Activated CD4-positive, alpha-beta T cell treated with anti-CD3 and anti-CD28 coated beads, Interleukin-2, amount 10 ng/mL, durations not matched to agents 24 days and 14 days (primary cell): ENCODE results near the gene BPI. TPM values are rescaled to one million over a fixed set of nuclear protein-coding genes. Genes with fewer than 3 reads are reported as not detected.
"Not testable (repeated sequence)": the region's sequence is repeated elsewhere in the genome, so short reads cannot be mapped to it uniquely, and the experiment has no call there.

Source experiments
- DNase-seq: peaks from one replicate; pipeline ENCODE4 v3.0.0; 2022
- H3K27ac Mint-ChIP-seq: one replicate; pipeline ENCODE4 v1.8.0; 2022; ENCODE audit warnings: mild to moderate bottlenecking, mixed read lengths
- H3K27me3 Mint-ChIP-seq: one replicate; pipeline ENCODE4 v1.8.0; 2022; ENCODE audit warnings: mixed read lengths
- H3K36me3 Mint-ChIP-seq: one replicate; pipeline ENCODE4 v1.8.0; 2022; ENCODE audit warnings: low read depth, mild to moderate bottlenecking, mixed read lengths
- H3K4me1 Mint-ChIP-seq: one replicate; pipeline ENCODE4 v1.8.0; 2021; ENCODE audit warnings: mixed read lengths
- H3K4me3 Mint-ChIP-seq: one replicate; pipeline ENCODE4 v1.8.0; 2022; ENCODE audit warnings: mild to moderate bottlenecking, moderate library complexity, mixed read lengths
- H3K9me3 Mint-ChIP-seq: one replicate; pipeline ENCODE4 v1.8.0; 2021; ENCODE audit warnings: mixed read lengths
- intact Hi-C: fragments of 100-400 bp; cut with micrococcal nuclease; formaldehyde crosslinking; loops from one replicate; pipeline ENCODE4 v1.15.1; 2023
- total RNA-seq: library from RNA; stranded (reverse); gene quantifications from 2 replicates; pipeline ENCODE4 v1.2.3, GENCODE V29; 2022

BPI gene
- total RNA-seq, 1 donor from 2014 or later: not detected

GRCh38 chr20:38357653-38358207 lies 53.8 kb downstream of the BPI start:
- Mint-ChIP-seq H3K9me3 (no peaks in the 10 kb centered on the region), H3K36me3 (no peaks in the 10 kb centered on the region), H3K4me3 (no peak overlapping the region), H3K27ac (no peak overlapping the region), H3K27me3 (no peaks in the 10 kb centered on the region), H3K4me1 (peaks cover 6% of the 10 kb centered on the region)
- intact Hi-C loops: no loop called here
- no peak for DNase-seq

- H3K36me3 Mint-ChIP-seq: no peaks in the 10 kb centered on the region
- H3K27me3 Mint-ChIP-seq: no peaks in the 10 kb centered on the region
- H3K9me3 Mint-ChIP-seq: no peaks in the 10 kb centered on the region
- H3K4me3 Mint-ChIP-seq: no peak overlapping the region
- no peak overlapping the region for H3K27ac Mint-ChIP-seq
- intact Hi-C loops: no loop called here
- H3K4me1 Mint-ChIP-seq: peaks cover 4% of the 10 kb centered on the region
- DNase-seq: no peak
Observed at GRCh38 chr20:38358556-38358955, 54.6 kb downstream of the BPI start.

- no peak overlapping the region for H3K4me3 Mint-ChIP-seq
- no peaks in the 10 kb centered on the region for H3K27me3 Mint-ChIP-seq
- intact Hi-C loops: no loop called here
- H3K27ac Mint-ChIP-seq: no peak overlapping the region
- DNase-seq: no peak
- no peaks in the 10 kb centered on the region for H3K4me1 Mint-ChIP-seq
- no peaks in the 10 kb centered on the region for H3K36me3 Mint-ChIP-seq
- no peaks in the 10 kb centered on the region for H3K9me3 Mint-ChIP-seq
Observed at GRCh38 chr20:38363004-38363747, 59.2 kb downstream of the BPI start.

GRCh38 chr20:38369389-38369788 lies 65.4 kb downstream of the BPI start:
- no peak overlapping the region for H3K27ac Mint-ChIP-seq
- peaks cover 10% of the 10 kb centered on the region for H3K27me3 Mint-ChIP-seq
- DNase-seq: no peak
- no peak overlapping the region for H3K4me3 Mint-ChIP-seq
- no peaks in the 10 kb centered on the region for H3K9me3 Mint-ChIP-seq
- H3K4me1 Mint-ChIP-seq: no peaks in the 10 kb centered on the region
- no peaks in the 10 kb centered on the region for H3K36me3 Mint-ChIP-seq
- intact Hi-C loops: no loop called here

GRCh38 chr20:38372806-38373205 lies 68.8 kb downstream of the BPI start:
- no peak for DNase-seq
- no peak overlapping the region for H3K4me3 Mint-ChIP-seq
- no peaks in the 10 kb centered on the region for H3K36me3 Mint-ChIP-seq
- H3K27ac Mint-ChIP-seq: no peak overlapping the region
- peaks cover 13% of the 10 kb centered on the region for H3K27me3 Mint-ChIP-seq
- no peaks in the 10 kb centered on the region for H3K4me1 Mint-ChIP-seq
- H3K9me3 Mint-ChIP-seq: no peaks in the 10 kb centered on the region
- intact Hi-C loops: no loop called here

GRCh38 chr20:38373231-38373867 lies 69.4 kb downstream of the BPI start:
- no peaks in the 10 kb centered on the region for H3K4me1 Mint-ChIP-seq
- no peak overlapping the region for H3K4me3 Mint-ChIP-seq
- H3K27me3 Mint-ChIP-seq: peaks cover 13% of the 10 kb centered on the region
- no peaks in the 10 kb centered on the region for H3K9me3 Mint-ChIP-seq
- no peak overlapping the region for H3K27ac Mint-ChIP-seq
- intact Hi-C loops: no loop called here
- no peak for DNase-seq
- no peaks in the 10 kb centered on the region for H3K36me3 Mint-ChIP-seq

GRCh38 chr20:38373898-38374297 lies 69.9 kb downstream of the BPI start:
- H3K9me3 Mint-ChIP-seq: no peaks in the 10 kb centered on the region
- no peak overlapping the region for H3K27ac Mint-ChIP-seq
- H3K36me3 Mint-ChIP-seq: no peaks in the 10 kb centered on the region
- peaks cover 13% of the 10 kb centered on the region for H3K27me3 Mint-ChIP-seq
- no peak overlapping the region for H3K4me3 Mint-ChIP-seq
- intact Hi-C loops: no loop called here
- no peaks in the 10 kb centered on the region for H3K4me1 Mint-ChIP-seq
- DNase-seq: no peak

GRCh38 chr20:38377039-38377685 lies 73.2 kb downstream of the BPI start:
- intact Hi-C loops: no loop called here
- no peak overlapping the region for H3K27ac Mint-ChIP-seq
- H3K4me3 Mint-ChIP-seq: no peak overlapping the region
- no peaks in the 10 kb centered on the region for H3K4me1 Mint-ChIP-seq
- H3K27me3 Mint-ChIP-seq: peaks cover 7% of the 10 kb centered on the region
- H3K9me3 Mint-ChIP-seq: no peaks in the 10 kb centered on the region
- H3K36me3 Mint-ChIP-seq: no peaks in the 10 kb centered on the region
- DNase-seq: no peak

- H3K4me3 Mint-ChIP-seq, H3K4me1 Mint-ChIP-seq, H3K36me3 Mint-ChIP-seq, H3K27ac Mint-ChIP-seq, DNase-seq, intact Hi-C loops, H3K9me3 Mint-ChIP-seq, H3K27me3 Mint-ChIP-seq: not testable (repeated sequence)
Observed at GRCh38 chr20:38377838-38378237, 73.9 kb downstream of the BPI start.

- Mint-ChIP-seq H3K9me3 (no peaks in the 10 kb centered on the region), H3K4me1 (no peaks in the 10 kb centered on the region), H3K27ac (no peak overlapping the region), H3K27me3 (peaks cover 7% of the 10 kb centered on the region), H3K4me3 (no peak overlapping the region), H3K36me3 (no peaks in the 10 kb centered on the region)
- DNase-seq: no peak
- intact Hi-C loops: no loop called here
Observed at GRCh38 chr20:38383147-38383546, 79.2 kb downstream of the BPI start.

GRCh38 chr20:38386004-38386403 lies 82.0 kb downstream of the BPI start:
- Mint-ChIP-seq H3K4me3 (no peak overlapping the region), H3K4me1 (no peaks in the 10 kb centered on the region), H3K27ac (no peak overlapping the region), H3K27me3 (peaks cover 7% of the 10 kb centered on the region), H3K9me3 (no peaks in the 10 kb centered on the region), H3K36me3 (no peaks in the 10 kb centered on the region)
- DNase-seq: no peak
- intact Hi-C loops: no loop called here

GRCh38 chr20:38386851-38387250 lies 82.9 kb downstream of the BPI start:
- Mint-ChIP-seq H3K4me3 (no peak overlapping the region), H3K4me1 (no peaks in the 10 kb centered on the region)

More at GRCh38 chr20:38386851-38387250, 82.9 kb downstream of the BPI start:
- Mint-ChIP-seq H3K27ac (no peak overlapping the region), H3K36me3 (no peaks in the 10 kb centered on the region), H3K27me3 (peaks cover 7% of the 10 kb centered on the region), H3K9me3 (no peaks in the 10 kb centered on the region)
- intact Hi-C loops: no loop called here
- no peak for DNase-seq
